Neural progenitor cell (in vitro differentiated cells): ENCODE data around the gene TAF4B. TPM values are rescaled to one million over a fixed set of nuclear protein-coding genes. Genes with fewer than 3 reads are reported as not detected.

Experiments
- DNase-seq: peaks from one replicate; pipeline ENCODE4 v3.0.0-alpha.2; 2016; ENCODE audit warnings: low spot score
- H2AFZ ChIP-seq: fragments of 200-600 bp; sonication (generic); replicated peaks from 2 replicates; pipeline ENCODE4 v1.6.1; 2016; ENCODE audit warnings: antibody characterized with exemption
- H3F3A ChIP-seq: fragments of 200-600 bp; sonication (generic); 2 replicates; pipeline ENCODE4 v1.6.1; 2016; ENCODE audit warnings: antibody characterized with exemption, low read depth
- H3K27ac ChIP-seq: fragments of 200-600 bp; sonication (generic); 2 replicates; pipeline ENCODE4 v1.5.1; 2016; ENCODE audit warnings: mild to moderate bottlenecking
- H3K27me3 ChIP-seq: fragments of 200-600 bp; sonication (generic); 2 replicates; pipeline ENCODE4 v1.6.1; 2016; ENCODE audit warnings: mild to moderate bottlenecking, moderate library complexity
- H3K36me3 ChIP-seq: fragments of 200-600 bp; sonication (generic); 2 replicates; pipeline ENCODE4 v1.5.1; 2016
- H3K4me1 ChIP-seq: fragments of 200-600 bp; sonication (generic); 2 replicates; pipeline ENCODE4 v1.6.1; 2016; ENCODE audit warnings: mixed run types
- H3K4me2 ChIP-seq: fragments of 200-600 bp; sonication (generic); 2 replicates; pipeline ENCODE4 v1.6.1; 2016
- H3K4me3 ChIP-seq: fragments of 200-600 bp; sonication (generic); 2 replicates; pipeline ENCODE4 v1.5.1; 2016
- H3K79me2 ChIP-seq: fragments of 200-600 bp; sonication (generic); 2 replicates; pipeline ENCODE4 v1.6.1; 2016; ENCODE audit warnings: low read depth
- H3K9ac ChIP-seq: fragments of 200-600 bp; sonication (generic); 2 replicates; pipeline ENCODE4 v1.6.1; 2016
- H3K9me3 ChIP-seq: fragments of 200-600 bp; sonication (generic); 2 replicates; pipeline ENCODE4 v1.5.1; 2016; ENCODE audit warnings: low read depth
- H4K20me1 ChIP-seq: fragments of 200-600 bp; sonication (generic); 2 replicates; pipeline ENCODE4 v1.6.1; 2016; ENCODE audit warnings: low read depth
- H3K27ac Mint-ChIP-seq: 3 replicates; pipeline ENCODE4 v1.8.0; 2021; ENCODE audit warnings: mixed read lengths
- H3K27me3 Mint-ChIP-seq: 2 replicates; pipeline ENCODE4 v1.8.0; 2022; ENCODE audit warnings: low read depth, mild to moderate bottlenecking, inconsistent platforms, moderate library complexity, mixed read lengths; ENCODE audit not compliant: insufficient read depth
- H3K36me3 Mint-ChIP-seq: 3 replicates; pipeline ENCODE4 v1.8.0; 2021; ENCODE audit warnings: mixed read lengths
- H3K4me1 Mint-ChIP-seq: 3 replicates; pipeline ENCODE4 v1.8.0; 2021; ENCODE audit warnings: mixed read lengths
- H3K4me3 Mint-ChIP-seq: 3 replicates; pipeline ENCODE4 v1.8.0; 2021; ENCODE audit warnings: mild to moderate bottlenecking, moderate library complexity, mixed read lengths
- H3K9me3 Mint-ChIP-seq: 3 replicates; pipeline ENCODE4 v1.8.0; 2020; ENCODE audit warnings: mixed read lengths
- EZH2 ChIP-seq: fragments of 200-600 bp; sonication (generic); IDR thresholded peaks from 2 replicates; pipeline ENCODE4 v1.6.1; 2017; ENCODE audit warnings: antibody characterized with exemption, mild to moderate bottlenecking, moderate library complexity
- EZH2phosphoT487 ChIP-seq: fragments of 200-600 bp; sonication (generic); IDR thresholded peaks from 2 replicates; pipeline ENCODE4 v1.6.1; 2017; ENCODE audit warnings: antibody characterized with exemption
- total RNA-seq: library from RNA; depleted of rRNA; stranded (reverse); fragments of >200 nt; gene quantifications from 2 replicates; pipeline ENCODE4 v1.2.3, GENCODE V29; 2015; ENCODE audit warnings: low replicate concordance
- TF ChIP-seq, protein P1 (sequence below): fragments of 200-600 bp; sonication (generic); IDR thresholded peaks from 2 replicates; pipeline ENCODE4 v1.5.1; 2017; ENCODE audit warnings: antibody characterized with exemption, mild to moderate bottlenecking

The TAF4B gene
- total RNA-seq, 1 donor from 2014 or later = 6.9 TPM

DNA sequence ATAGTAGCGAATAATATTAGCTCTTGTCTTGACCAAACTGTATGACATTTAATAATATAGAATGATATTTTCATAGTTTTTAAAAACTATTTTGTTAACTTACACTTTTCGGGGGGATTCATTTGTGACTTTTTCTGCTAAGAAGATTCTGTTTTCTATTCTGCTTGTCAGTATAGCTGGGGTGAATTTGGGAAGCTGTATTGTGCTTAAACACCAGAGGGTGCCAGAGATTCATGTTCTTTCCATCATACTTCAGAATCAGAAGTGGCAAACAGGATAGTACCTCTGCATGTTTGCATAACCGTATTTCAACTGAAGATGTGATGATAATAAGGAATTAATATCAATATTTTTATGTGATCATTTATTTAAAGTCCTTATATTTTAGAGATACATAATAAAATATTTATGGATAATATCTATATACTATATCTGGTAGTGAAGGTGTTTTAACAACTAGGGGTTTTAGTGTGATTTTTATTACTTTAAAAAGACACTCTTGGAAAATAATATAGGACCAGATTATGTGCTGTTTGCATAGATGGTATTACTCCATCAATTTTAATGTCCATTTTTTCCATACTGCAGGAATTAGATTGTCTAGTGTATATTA is 81.0 kb downstream of the TAF4B start:
- TF ChIP-seq EZH2phosphoT487 (no peak), EZH2 (no peak)
- TF ChIP-seq, protein P1, sequence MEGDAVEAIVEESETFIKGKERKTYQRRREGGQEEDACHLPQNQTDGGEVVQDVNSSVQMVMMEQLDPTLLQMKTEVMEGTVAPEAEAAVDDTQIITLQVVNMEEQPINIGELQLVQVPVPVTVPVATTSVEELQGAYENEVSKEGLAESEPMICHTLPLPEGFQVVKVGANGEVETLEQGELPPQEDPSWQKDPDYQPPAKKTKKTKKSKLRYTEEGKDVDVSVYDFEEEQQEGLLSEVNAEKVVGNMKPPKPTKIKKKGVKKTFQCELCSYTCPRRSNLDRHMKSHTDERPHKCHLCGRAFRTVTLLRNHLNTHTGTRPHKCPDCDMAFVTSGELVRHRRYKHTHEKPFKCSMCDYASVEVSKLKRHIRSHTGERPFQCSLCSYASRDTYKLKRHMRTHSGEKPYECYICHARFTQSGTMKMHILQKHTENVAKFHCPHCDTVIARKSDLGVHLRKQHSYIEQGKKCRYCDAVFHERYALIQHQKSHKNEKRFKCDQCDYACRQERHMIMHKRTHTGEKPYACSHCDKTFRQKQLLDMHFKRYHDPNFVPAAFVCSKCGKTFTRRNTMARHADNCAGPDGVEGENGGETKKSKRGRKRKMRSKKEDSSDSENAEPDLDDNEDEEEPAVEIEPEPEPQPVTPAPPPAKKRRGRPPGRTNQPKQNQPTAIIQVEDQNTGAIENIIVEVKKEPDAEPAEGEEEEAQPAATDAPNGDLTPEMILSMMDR = peak; percentile 75
- Mint-ChIP-seq H3K4me3 (no peak overlapping the region), H3K27ac (no peak overlapping the region), H3K27me3 (no peaks in the 10 kb centered on the region), H3K36me3 (no peaks in the 10 kb centered on the region), H3K9me3 (no peaks in the 10 kb centered on the region), H3K4me1 (peaks cover 6% of the 10 kb centered on the region)
- Histone ChIP-seq H3K4me3 (no peak overlapping the region), H3K27ac (no peak overlapping the region), H4K20me1 (no peaks in the 10 kb centered on the region), H3K4me2 (no peak overlapping the region), H3K9me3 (no peaks in the 10 kb centered on the region), H3K36me3 (no peaks in the 10 kb centered on the region), H3K27me3 (no peaks in the 10 kb centered on the region), H3K9ac (no peak overlapping the region), H3K4me1 (peaks cover 7% of the 10 kb centered on the region), H2AFZ (no peak overlapping the region), H3K79me2 (no peaks in the 10 kb centered on the region), H3F3A (peaks cover 8% of the 10 kb centered on the region)
- DNase-seq = peak; percentile 60

DNA sequence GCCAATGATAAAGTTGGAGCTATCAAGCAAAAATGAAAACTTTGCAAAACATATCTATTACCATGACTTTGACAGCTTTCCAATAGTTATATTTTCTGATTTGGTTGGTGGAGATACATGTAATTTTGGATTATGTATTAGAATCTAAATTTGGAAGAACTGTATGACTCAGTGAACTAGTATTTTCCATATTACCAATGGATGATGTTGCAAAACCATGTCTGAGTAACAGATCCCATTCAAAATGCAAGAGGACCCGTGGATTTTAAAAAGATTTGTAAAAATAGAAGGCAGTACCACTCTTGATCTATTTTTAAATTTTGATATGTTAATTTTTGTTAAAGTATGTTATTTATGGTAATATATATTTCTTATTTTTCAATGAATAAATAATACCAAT is 83.0 kb downstream of the TAF4B start:
- Histone ChIP-seq H2AFZ (no peak overlapping the region), H3K9me3 (no peaks in the 10 kb centered on the region), H3K4me1 (peaks cover 12% of the 10 kb centered on the region), H3K27ac (no peak overlapping the region), H3K9ac (no peak overlapping the region), H3K36me3 (no peaks in the 10 kb centered on the region), H3K79me2 (no peaks in the 10 kb centered on the region), H4K20me1 (no peaks in the 10 kb centered on the region), H3K4me3 (no peak overlapping the region), H3K27me3 (no peaks in the 10 kb centered on the region), H3K4me2 (no peak overlapping the region), H3F3A (peaks cover 11% of the 10 kb centered on the region)
- no peaks in the 10 kb centered on the region for H3K36me3 Mint-ChIP-seq
- peaks cover 14% of the 10 kb centered on the region for H3K4me1 Mint-ChIP-seq
- no peaks in the 10 kb centered on the region for H3K9me3 Mint-ChIP-seq
- TF ChIP-seq EZH2phosphoT487 (no peak), EZH2 (no peak)
- TF ChIP-seq, protein P1 = no peak
- no peak overlapping the region for H3K4me3 Mint-ChIP-seq
- no peak overlapping the region for H3K27ac Mint-ChIP-seq
- H3K27me3 Mint-ChIP-seq = no peaks in the 10 kb centered on the region
- DNase-seq = no peak

DNA sequence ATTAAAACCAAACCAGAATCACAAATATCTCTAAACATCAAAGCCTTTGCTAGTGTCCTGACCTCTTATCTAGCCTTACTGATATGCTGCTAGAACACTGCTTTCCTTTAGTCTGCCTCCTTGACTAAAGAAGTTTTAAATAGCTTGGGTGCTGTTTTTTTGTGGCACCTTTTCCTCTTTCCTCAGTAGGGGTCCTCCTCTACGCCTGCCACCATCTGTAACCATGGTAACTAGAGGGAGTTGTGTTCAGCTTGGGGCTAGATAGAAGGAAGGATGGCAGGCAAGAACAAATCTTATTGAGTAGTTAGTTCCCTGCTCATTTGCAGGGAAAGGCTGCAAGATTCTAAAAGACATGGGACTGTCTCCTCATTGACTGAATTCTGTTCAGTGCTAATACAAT is 86.0 kb downstream of the TAF4B start:
- Mint-ChIP-seq H3K4me1 (peaks cover 14% of the 10 kb centered on the region), H3K36me3 (no peaks in the 10 kb centered on the region), H3K27me3 (no peaks in the 10 kb centered on the region), H3K9me3 (no peaks in the 10 kb centered on the region), H3K4me3 (no peak overlapping the region), H3K27ac (peak overlapping the region; percentile 96)
- Histone ChIP-seq H3K27me3 (no peaks in the 10 kb centered on the region), H2AFZ (no peak overlapping the region), H3F3A (peaks cover 8% of the 10 kb centered on the region), H4K20me1 (no peaks in the 10 kb centered on the region), H3K36me3 (no peaks in the 10 kb centered on the region), H3K27ac (no peak overlapping the region), H3K4me3 (no peak overlapping the region), H3K9ac (no peak overlapping the region), H3K79me2 (no peaks in the 10 kb centered on the region), H3K9me3 (no peaks in the 10 kb centered on the region), H3K4me2 (peak overlapping the region; percentile 45), H3K4me1 (peaks cover 12% of the 10 kb centered on the region)
- peak; percentile 56 for DNase-seq
- TF ChIP-seq, protein P1 = no peak
- TF ChIP-seq EZH2 (no peak), EZH2phosphoT487 (no peak)
